Measurements from ENCODE around the gene ACBD6.

ACBD6 gene

GRCh38 chr1:180295999-180296398 is 206.4 kb downstream of the ACBD6 start:
- DNase-seq (ENCODE audit: low spot score) = no peak

- no peak for DNase-seq (ENCODE audit: low spot score)
Observed at GRCh38 chr1:180294711-180295110, 207.7 kb downstream of the ACBD6 start.

DNA sequence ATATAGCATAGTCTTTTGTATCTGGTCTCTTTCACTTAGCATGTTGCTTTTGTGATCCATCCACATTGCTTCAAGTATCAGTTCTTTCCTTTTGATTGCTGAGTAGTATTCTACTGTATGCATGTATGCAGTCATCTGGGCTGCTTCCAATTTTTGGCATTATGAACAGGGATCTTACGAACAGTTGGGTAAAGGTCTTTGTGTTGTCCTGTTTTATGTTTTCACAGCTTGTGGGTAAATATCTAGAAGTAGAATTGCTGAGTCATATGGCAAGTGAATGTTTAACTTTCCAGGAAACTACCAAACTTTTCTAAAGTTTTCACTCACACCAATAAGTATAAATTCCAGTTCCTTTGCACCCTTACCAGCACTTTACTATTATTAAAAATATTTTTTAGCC is 211.4 kb downstream of the ACBD6 start:
- no peak for DNase-seq (ENCODE audit: low spot score)

DNA sequence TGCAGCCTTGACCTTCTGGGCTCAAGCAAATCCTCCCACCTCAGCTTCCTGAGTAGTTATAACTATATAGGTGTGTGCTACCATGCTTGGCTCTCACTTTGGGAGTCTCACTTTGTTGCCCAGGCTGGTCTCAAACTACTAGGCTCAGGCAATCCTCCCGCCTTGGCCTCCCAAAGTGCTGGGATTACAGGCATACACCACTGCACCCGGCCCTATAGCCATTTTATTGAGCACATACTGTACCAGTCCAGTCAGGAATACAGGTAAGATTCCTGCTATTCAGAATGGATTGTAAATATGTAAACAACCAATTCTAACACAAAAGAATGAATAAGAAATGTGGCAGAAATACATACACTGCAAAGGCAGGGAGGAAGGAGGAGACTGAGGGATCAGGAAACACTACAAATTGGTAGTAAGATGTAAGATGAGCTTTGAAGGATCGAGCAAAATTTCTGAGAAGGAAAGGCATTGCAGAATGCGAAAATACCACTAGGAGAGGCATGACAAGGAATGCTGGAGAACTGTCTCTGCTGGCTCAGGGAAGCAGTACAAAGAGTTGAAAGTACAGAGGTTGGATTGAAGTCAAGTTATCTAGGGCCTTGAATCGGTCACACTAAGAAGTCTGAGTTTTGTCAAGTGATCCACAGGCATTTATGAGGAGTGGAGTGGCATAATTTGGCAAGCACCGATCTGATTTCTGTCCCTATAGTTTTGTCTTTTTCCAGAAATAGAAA is 211.9 kb downstream of the ACBD6 start:
- no peak for DNase-seq (ENCODE audit: low spot score)

- DNase-seq (ENCODE audit: low spot score) = no peak
Observed at GRCh38 chr1:180288940-180289339, 213.4 kb downstream of the ACBD6 start.

GRCh38 chr1:180287988-180288705 is 214.2 kb downstream of the ACBD6 start:
- DNase-seq (ENCODE audit: low spot score) = no peak

DNA sequence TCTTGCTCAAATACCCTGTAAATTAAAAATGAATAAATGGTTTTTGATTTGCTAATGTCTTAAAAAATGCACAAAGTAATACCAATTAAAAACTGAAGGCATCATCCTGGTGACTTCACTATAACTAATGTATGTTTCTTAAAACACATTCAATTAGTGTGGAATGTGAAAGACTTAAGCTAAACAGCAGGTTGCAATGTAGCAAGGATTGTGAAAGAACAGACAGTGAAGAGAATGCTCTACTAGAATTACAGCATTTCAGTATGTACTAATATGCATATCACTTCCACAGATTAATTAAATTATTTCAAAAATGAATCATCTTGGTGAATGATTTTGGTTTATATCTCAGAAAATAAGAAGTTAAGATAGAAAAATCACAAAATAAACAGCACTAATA is 216.0 kb downstream of the ACBD6 start:
- no peak for DNase-seq (ENCODE audit: low spot score)

DNA sequence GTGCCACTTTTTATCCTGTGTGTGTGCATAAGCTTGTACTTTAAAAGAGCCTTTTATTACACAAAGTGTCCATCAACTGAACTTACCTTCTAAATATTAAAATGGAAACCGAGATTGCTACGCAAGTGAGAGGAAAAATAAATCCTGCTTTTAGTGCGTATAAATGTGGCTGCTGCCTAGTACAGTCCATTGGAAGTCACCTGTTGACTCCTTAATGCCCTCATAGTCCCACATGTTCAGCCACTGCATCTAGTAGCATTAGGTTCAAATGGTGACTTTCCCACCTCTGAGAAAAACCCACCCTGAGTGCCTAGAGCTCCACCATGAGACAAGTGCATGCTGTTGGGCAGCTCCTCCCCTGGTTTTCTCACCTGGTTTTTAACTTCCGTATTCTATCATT is 219.3 kb downstream of the ACBD6 start:
- DNase-seq (ENCODE audit: low spot score) = no peak

GRCh38 chr1:180282401-180283044 is 219.9 kb downstream of the ACBD6 start:
- DNase-seq (ENCODE audit: low spot score) = no peak

DNA sequence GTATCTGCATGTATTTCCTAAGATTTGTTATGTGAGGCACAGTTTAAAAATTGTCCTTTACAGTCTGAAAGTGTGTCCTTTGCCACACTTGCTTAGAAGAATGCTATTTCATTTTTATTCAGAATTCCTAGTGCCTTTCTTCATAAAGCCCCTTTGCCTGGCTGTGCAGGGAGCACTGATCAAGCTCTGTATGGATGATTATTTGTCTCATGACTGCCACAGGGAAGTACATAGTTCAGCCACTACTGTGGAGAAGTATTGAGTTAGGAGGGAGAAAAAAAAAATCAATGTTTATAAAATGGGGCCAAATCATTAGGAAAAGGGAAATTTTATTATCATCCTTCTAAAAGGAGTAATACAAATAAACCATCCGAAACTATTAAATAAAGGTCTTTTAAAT is 220.9 kb downstream of the ACBD6 start:
- no peak for DNase-seq (ENCODE audit: low spot score)

- DNase-seq (ENCODE audit: low spot score) = no peak
Observed at GRCh38 chr1:180280617-180281016, 221.8 kb downstream of the ACBD6 start.

- no peak for DNase-seq (ENCODE audit: low spot score)
Observed at GRCh38 chr1:180279651-180280050, 222.7 kb downstream of the ACBD6 start.

GRCh38 chr1:180278596-180279395 is 223.6 kb downstream of the ACBD6 start:
- DNase-seq (ENCODE audit: low spot score) = no peak

DNA sequence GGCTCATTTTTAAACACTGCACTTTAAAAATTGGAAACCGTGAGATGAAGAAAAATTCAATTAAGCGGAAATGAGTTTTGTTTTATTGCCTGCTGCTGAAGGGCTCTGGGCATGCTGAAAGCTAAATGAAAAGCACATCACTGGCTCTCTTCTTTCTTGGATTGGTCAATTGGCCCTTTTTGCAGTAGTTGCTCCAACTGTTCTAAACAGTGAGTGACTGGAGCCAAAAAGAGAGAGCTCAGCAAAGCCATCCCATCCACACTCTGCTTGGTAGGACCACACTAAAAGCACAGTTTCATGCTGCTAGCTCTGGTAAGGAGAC is 224.2 kb downstream of the ACBD6 start:
- no peak for DNase-seq (ENCODE audit: low spot score)

DNA sequence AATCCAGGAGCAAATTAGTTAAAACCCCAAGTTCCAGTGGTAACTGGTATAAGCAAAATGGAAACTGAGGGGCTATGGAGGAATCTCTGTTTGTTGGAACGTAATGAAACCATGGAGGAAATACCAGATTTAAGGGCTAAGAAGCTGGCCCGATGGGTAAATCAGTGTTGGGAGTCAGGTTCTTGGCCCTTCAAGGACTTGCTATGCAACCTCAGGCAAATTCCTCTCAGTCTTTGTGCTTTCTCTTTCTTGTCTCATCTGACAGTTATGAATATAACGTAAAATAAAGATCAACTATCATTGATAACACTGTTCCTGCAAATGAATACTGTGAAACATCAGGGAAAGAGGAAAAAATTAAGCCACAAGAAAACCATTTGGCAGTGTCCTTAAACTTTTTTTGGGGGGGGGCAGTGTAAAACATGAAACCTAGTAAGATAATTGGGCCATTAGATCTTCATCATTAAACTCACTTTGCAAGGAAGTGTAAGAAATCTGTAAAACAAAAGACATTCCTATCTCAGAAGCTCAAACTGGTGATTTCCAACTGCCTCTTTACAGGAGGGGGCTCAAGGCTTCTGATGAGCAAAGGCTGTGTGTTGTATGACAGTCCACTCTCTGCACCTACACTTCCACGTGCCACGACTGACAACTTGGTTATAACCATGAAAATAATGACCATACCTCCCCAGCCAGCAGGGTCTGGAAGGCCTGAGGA is 224.7 kb downstream of the ACBD6 start:
- DNase-seq (ENCODE audit: low spot score) = no peak

DNA sequence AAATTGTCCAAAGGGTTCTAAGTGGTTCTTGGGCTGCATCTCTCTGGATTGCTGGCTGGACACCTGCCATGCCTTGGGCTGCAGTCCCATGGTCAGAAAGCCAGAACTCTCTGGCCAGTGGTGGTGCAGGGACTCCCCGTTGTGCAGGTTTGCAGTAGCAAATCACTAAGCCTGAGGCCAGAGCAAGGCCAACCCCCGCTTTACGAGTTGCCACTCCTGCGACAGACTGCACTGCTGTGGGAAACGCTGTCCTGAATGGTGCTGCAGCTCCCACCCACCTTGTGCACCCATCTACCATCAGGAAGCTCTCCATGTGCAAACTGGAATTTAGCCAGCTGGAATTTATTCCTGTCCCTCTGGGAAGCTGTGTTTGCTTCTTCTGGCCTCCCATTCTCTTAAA is 226.7 kb downstream of the ACBD6 start:
- DNase-seq (ENCODE audit: low spot score) = no peak

GRCh38 chr1:180274221-180274620 is 228.2 kb downstream of the ACBD6 start:
- no peak for DNase-seq (ENCODE audit: low spot score)

DNA sequence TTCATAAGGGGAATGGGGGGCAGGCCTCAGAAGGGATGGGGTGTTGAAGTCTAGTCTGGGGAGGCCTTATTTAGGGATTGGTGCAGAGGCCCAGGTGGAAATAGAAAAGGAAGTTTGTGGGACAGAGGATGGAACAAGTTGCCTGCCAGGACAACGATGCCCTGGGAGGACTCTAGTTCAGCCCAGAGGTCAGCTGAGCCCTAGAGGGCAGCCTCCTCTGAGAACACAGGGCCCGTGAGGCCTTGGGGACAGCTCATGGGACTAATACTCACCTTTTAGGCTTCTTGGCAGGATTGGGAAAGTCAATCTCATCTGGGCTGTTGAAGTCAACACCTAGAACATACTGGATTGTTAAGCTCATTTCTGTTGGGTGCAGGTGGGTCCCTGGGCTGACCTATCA is 229.3 kb downstream of the ACBD6 start:
- no peak for DNase-seq (ENCODE audit: low spot score)

GRCh38 chr1:180272395-180272794 is 230.0 kb downstream of the ACBD6 start:
- no peak for DNase-seq (ENCODE audit: low spot score)

- no peak for DNase-seq (ENCODE audit: low spot score)
Observed at GRCh38 chr1:180271272-180272255, 230.8 kb downstream of the ACBD6 start.

Data from HuH-7.5 (cell line).